Esophagus squamous epithelium (tissue), 5 donors: Measurements from ENCODE around the gene MYO5A. TPM values are rescaled to one million over a fixed set of nuclear protein-coding genes. Genes with fewer than 3 reads are reported as not detected.
"Not testable (repeated sequence)": the region's sequence is repeated elsewhere in the genome, so short reads cannot be mapped to it uniquely, and the experiment has no call there.

Experiments
- DNase-seq: peaks from one replicate; lab custom pipeline; 2025; lab: John Stamatoyannopoulos, UW
- H3K27ac ChIP-seq, 4 donors: fragments of 200-600 bp; sonication (generic); one replicate each; pipeline ENCODE4 v1.5.1; 2016 to 2019; ENCODE audit warnings: mild to moderate bottlenecking in 1 of 4
- H3K27me3 ChIP-seq, 4 donors: fragments of 200-600 bp; sonication (generic); 1 replicate in 3 of 4; 2 replicates in 1 of 4; pipeline versions ENCODE4 v1.5.1 to v1.6.0; 2017 to 2021; ENCODE audit warnings: antibody characterized with exemption in 1 of 4
- H3K36me3 ChIP-seq, 3 donors: fragments of 200-600 bp; sonication (generic); one replicate each; pipeline ENCODE4 v1.5.1; 2016 to 2019
- H3K4me1 ChIP-seq, 3 donors: fragments of 200-600 bp; sonication (generic); one replicate each; pipeline ENCODE4 v1.5.1; 2017 to 2019
- H3K4me3 ChIP-seq, 4 donors: fragments of 200-600 bp; sonication (generic); 1 replicate in 3 of 4; 2 replicates in 1 of 4; pipeline ENCODE4 v1.5.1; 2016 to 2019; ENCODE audit warnings: mild to moderate bottlenecking in 2 of 4, moderate library complexity in 1 of 4
- H3K9me3 ChIP-seq, 3 donors: fragments of 200-600 bp; sonication (generic); one replicate each; pipeline ENCODE4 v1.5.1; 2016 to 2019
- CTCF ChIP-seq, 6 experiments: fragments of 450-650 bp in 4 of 6; fragments of 200-600 bp in 2 of 6; sonication (generic) in 2 of 6; IDR thresholded peaks; one replicate each; pipeline ENCODE4 v1.5.1; 2016 to 2019; ENCODE audit warnings: antibody characterized with exemption in 6 of 6, mild to moderate bottlenecking in 4 of 6, moderate library complexity in 4 of 6
- POLR2A ChIP-seq, 4 donors: fragments of 450-650 bp; IDR thresholded peaks; one replicate each; pipeline ENCODE4 v1.6.1; 2017; ENCODE audit warnings: antibody characterized with exemption in 4 of 4, mild to moderate bottlenecking in 4 of 4, moderate library complexity in 3 of 4
- WGBS, 2 donors: methylation state at CpG; one replicate each; pipeline ENCODE4 v1.1.5; 2018; 5-methylcytosine and 5-hydroxymethylcytosine counted together
- intact Hi-C: fragments of 100-400 bp; cut with DNase I; formaldehyde crosslinking; loops from one replicate; pipeline ENCODE4 v1.15.0; 2022
- total RNA-seq, 4 donors: library from RNA; depleted of rRNA; stranded (reverse); fragments of >200 nt; gene quantifications; one replicate each; pipeline ENCODE4 v1.1.0, GENCODE V29; 2016
- donor health status: DM: yes; HTN: yes; CAD: no.

Gene MYO5A
- total RNA-seq, 4 donors from 2014 or later = 11.3 to 24.6 (median 22.3) TPM

GRCh38 chr15:52462806-52463360 lies 65.8 kb downstream of the MYO5A start:
- Histone ChIP-seq H3K4me3 (no peak overlapping the region), H3K9me3 (no peaks in the 10 kb centered on the region), H3K27me3 (no peaks in the 10 kb centered on the region), H3K36me3 (no peaks in the 10 kb centered on the region), H3K4me1 (peaks cover 0 to 23% (median 16%) of the 10 kb centered on the region in 3 donors), H3K27ac (no peak overlapping the region)
- TF ChIP-seq CTCF (IDR thresholded peaks at IDR 0.05) = no peak
- no peak for TF ChIP-seq POLR2A (IDR thresholded peaks at IDR 0.05)
- intact Hi-C loops = no loop called here
- WGBS, 2 donors = 84 to 88% methylated on average over 6 of the region's 6 CpGs
- no peak for DNase-seq

DNA sequence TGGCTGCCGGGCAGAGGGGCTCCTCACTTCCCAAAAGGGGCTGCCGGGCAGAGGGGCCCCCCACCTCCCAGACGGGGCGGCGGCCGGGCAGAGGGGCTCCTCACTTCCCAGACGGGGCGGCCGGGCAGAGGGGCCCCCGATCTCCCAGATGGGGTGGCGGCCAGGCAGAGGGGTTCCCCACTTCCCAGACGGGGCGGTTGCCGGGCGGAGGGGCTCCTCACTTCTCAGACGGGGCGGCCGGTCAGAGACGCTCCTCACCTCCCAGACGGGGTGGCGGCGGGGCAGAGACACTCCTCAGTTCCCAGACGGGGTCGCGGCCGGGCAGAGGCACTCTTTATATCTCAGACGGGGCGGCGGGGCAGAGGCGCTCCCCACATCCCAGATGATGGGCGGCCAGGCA lies 69.0 kb downstream of the MYO5A start:
- not testable (repeated sequence) for DNase-seq

DNA sequence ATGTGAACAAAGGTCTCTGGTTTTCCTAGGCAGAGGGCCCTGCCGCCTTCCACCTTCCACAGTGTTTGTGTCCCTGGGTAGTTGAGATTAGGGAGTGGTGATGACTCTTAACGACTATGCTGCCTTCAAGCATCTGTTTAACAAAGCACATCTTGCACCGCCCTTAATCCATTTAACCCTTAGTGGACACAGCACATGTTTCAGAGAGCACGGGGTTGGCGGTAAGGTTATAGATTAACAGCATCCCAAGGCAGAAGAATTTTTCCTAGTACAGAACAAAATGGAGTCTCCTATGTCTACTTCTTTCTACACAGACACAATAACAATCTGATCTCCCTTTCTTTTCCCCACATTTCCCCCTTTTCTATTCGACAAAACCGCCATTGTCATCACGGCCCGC lies 69.4 kb downstream of the MYO5A start:
- 57 to 80% methylated on average over 5 to 8 of the region's 9 CpGs for WGBS, 2 donors
- intact Hi-C loops, DNase-seq, H3K27ac ChIP-seq, H3K4me3 ChIP-seq, H3K27me3 ChIP-seq, H3K36me3 ChIP-seq, H3K9me3 ChIP-seq: not testable (repeated sequence)
- H3K4me1 ChIP-seq = peaks cover 0 to 11% (median 8%) of the 10 kb centered on the region in 3 donors

More for the DNA sequence above, 69.0 kb downstream of the MYO5A start:
- H3K27me3 ChIP-seq, H3K9me3 ChIP-seq, H3K4me3 ChIP-seq, H3K27ac ChIP-seq, H3K36me3 ChIP-seq, intact Hi-C loops: not testable (repeated sequence)
- peaks cover 0 to 15% (median 9%) of the 10 kb centered on the region in 3 donors for H3K4me1 ChIP-seq
- WGBS, 2 donors = 100% methylated on average over 2 of the region's 31 CpGs; no CpG with 5 or more reads in 1 of the 2 donors

GRCh38 chr15:52448011-52448890 lies 80.4 kb downstream of the MYO5A start:
- Histone ChIP-seq H3K36me3 (no peaks in the 10 kb centered on the region), H3K4me1 (peaks cover 0 to 3% (median 0%) of the 10 kb centered on the region in 3 donors), H3K27ac (no peak overlapping the region), H3K9me3 (peaks cover 0 to 4% (median 0%) of the 10 kb centered on the region in 3 donors), H3K4me3 (no peak overlapping the region), H3K27me3 (no peaks in the 10 kb centered on the region)
- DNase-seq = no peak
- intact Hi-C loops = no loop called here
- no peak for TF ChIP-seq CTCF (IDR thresholded peaks at IDR 0.05)
- no peak for TF ChIP-seq POLR2A (IDR thresholded peaks at IDR 0.05)
- WGBS, 2 donors = 76 to 82% methylated on average over 6 of the region's 6 CpGs

GRCh38 chr15:52445954-52446353 lies 82.7 kb downstream of the MYO5A start:
- no peak for DNase-seq
- H3K36me3 ChIP-seq = no peaks in the 10 kb centered on the region
- WGBS, 2 donors = 96 to 100% methylated on average over 3 of the region's 3 CpGs
- H3K27me3 ChIP-seq = no peaks in the 10 kb centered on the region
- H3K9me3 ChIP-seq = no peaks in the 10 kb centered on the region
- no peak overlapping the region for H3K4me3 ChIP-seq
- H3K4me1 ChIP-seq = peaks cover 0 to 3% (median 0%) of the 10 kb centered on the region in 3 donors
- no peak overlapping the region for H3K27ac ChIP-seq
- TF ChIP-seq POLR2A (IDR thresholded peaks at IDR 0.05) = no peak
- intact Hi-C loops = no loop called here

GRCh38 chr15:52445553-52445952 lies 83.1 kb downstream of the MYO5A start:
- DNase-seq = no peak
- Histone ChIP-seq H3K27me3 (no peaks in the 10 kb centered on the region), H3K9me3 (no peaks in the 10 kb centered on the region), H3K36me3 (no peaks in the 10 kb centered on the region), H3K4me3 (no peak overlapping the region), H3K27ac (no peak overlapping the region), H3K4me1 (peaks cover 0 to 6% (median 2%) of the 10 kb centered on the region in 3 donors)
- TF ChIP-seq CTCF (IDR thresholded peaks at IDR 0.05) (no peak), POLR2A (IDR thresholded peaks at IDR 0.05) (no peak)
- intact Hi-C loops = no loop called here
- 85 to 95% methylated on average over 7 of the region's 7 CpGs for whole genome bisulfite sequencing, 2 donors

DNA sequence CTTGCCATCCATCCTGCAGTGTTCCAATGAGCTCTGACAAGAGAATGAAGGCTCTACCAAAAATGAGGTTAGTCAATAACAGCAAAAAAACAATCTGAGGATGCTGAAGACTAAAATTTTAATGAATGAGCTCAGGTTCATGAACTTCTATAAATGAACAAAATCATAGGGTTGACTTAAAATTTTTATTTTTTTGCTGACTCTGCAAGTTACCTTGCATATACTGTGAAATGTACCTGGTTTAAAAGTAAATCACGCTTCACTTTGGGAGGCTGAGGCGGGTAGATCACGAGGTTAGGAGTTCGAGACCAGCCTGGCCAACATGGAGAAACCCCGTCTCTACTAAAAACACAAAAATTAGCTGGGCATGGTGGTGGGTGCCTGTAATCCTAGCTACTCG lies 85.5 kb downstream of the MYO5A start:
- 94 to 95% methylated on average over 6 of the region's 6 CpGs for WGBS, 2 donors
- H3K4me3 ChIP-seq, H3K36me3 ChIP-seq, H3K9me3 ChIP-seq, H3K27me3 ChIP-seq, H3K27ac ChIP-seq, intact Hi-C loops, DNase-seq: not testable (repeated sequence)
- H3K4me1 ChIP-seq = peaks cover 0 to 23% (median 10%) of the 10 kb centered on the region in 3 donors
